Activated CD4-positive, alpha-beta T cell treated with anti-CD3 and anti-CD28 coated beads for 36 hours (primary cell): ENCODE measurements around the gene FAM107B. TPM values are rescaled to one million over a fixed set of nuclear protein-coding genes. Genes with fewer than 3 reads are reported as not detected.
"Not testable (repeated sequence)": the region's sequence is repeated elsewhere in the genome, so short reads cannot be mapped to it uniquely, and the experiment has no call there.

ENCODE experiments used
- ATAC-seq: fragments of 200-7000 bp; cut with Tn5 transposase; one replicate; pipeline ENCODE4 v1.10.0; 2021; ENCODE audit warnings: mild to moderate bottlenecking, moderate library complexity
- CTCF ChIA-PET: fragments of 350-600 bp; sonication (Branson Sonifier 250); formaldehyde crosslinking; loops from one replicate; lab custom pipeline; 2021; ENCODE audit warnings: antibody characterized with exemption; lab: Charles Lee
- POLR2A ChIA-PET: fragments of 350-600 bp; sonication (Branson Sonifier 250); formaldehyde crosslinking; loops from one replicate; lab custom pipeline; 2021; ENCODE audit warnings: antibody characterized with exemption, inconsistent platforms; lab: Charles Lee
- DNase-seq: peaks from one replicate; pipeline ENCODE4 v3.0.0-alpha.2; 2020
- H3K27ac Mint-ChIP-seq: one replicate; pipeline ENCODE4 v1.8.0; 2021; ENCODE audit warnings: mixed read lengths
- H3K27me3 Mint-ChIP-seq: one replicate; pipeline ENCODE4 v1.8.0; 2021; ENCODE audit warnings: mixed read lengths
- H3K36me3 Mint-ChIP-seq: one replicate; pipeline ENCODE4 v1.8.0; 2021; ENCODE audit warnings: low read depth, mixed read lengths
- H3K4me1 Mint-ChIP-seq: one replicate; pipeline ENCODE4 v1.8.0; 2021; ENCODE audit warnings: mixed read lengths
- H3K4me3 Mint-ChIP-seq: one replicate; pipeline ENCODE4 v1.8.0; 2021; ENCODE audit warnings: mild to moderate bottlenecking, moderate library complexity, mixed read lengths
- H3K9me3 Mint-ChIP-seq: one replicate; pipeline ENCODE4 v1.8.0; 2021; ENCODE audit warnings: low read depth, mixed read lengths
- intact Hi-C, 2 experiments: fragments of 100-400 bp; cut with DNase I in 1 of 2; cut with micrococcal nuclease in 1 of 2; formaldehyde crosslinking; loops; one replicate each; pipeline versions ENCODE4 v1.14.2 to v1.15.1; 2022 to 2024; cut with DNase I, micrococcal nuclease
- total RNA-seq, 2 experiments: library from RNA; stranded (reverse); gene quantifications; one replicate each; pipeline ENCODE4 v1.2.3, GENCODE V29; 2021

The FAM107B gene
- total RNA-seq, 2 experiments from 2014 or later, result 126 to 148 TPM

GRCh38 chr10:14688606-14689005 is 86.1 kb downstream of the FAM107B start:
- no peak for ATAC-seq
- no peak for DNase-seq
- Mint-ChIP-seq H3K27me3 (no peaks in the 10 kb centered on the region), H3K9me3 (no peaks in the 10 kb centered on the region), H3K4me1 (peaks cover 27% of the 10 kb centered on the region), H3K27ac (no peak overlapping the region), H3K36me3 (no peaks in the 10 kb centered on the region), H3K4me3 (no peak overlapping the region)
- ChIA-PET CTCF (no interaction called here), POLR2A (interaction anchor here (0.6 kb wide), 1 partner anchor 132 kb away, joined by 4 read pairs; no protein-coding TSS in a partner anchor)
- intact Hi-C loops, result no loop called here

GRCh38 chr10:14688189-14688588 is 86.5 kb downstream of the FAM107B start:
- H3K4me1 Mint-ChIP-seq, result peaks cover 29% of the 10 kb centered on the region
- H3K27me3 Mint-ChIP-seq, DNase-seq, H3K27ac Mint-ChIP-seq, CTCF ChIA-PET, POLR2A ChIA-PET, intact Hi-C loops, H3K36me3 Mint-ChIP-seq, ATAC-seq, H3K9me3 Mint-ChIP-seq, H3K4me3 Mint-ChIP-seq: not testable (repeated sequence)

GRCh38 chr10:14687340-14687739 is 87.4 kb downstream of the FAM107B start:
- H3K27me3 Mint-ChIP-seq, result no peaks in the 10 kb centered on the region
- ATAC-seq (no peak), DNase-seq (no peak)
- CTCF ChIA-PET, result interaction anchor here (0.8 to 1.4 kb wide), 2 partner anchors 10 to 126 kb away, joined by 3 to 4 read pairs; no protein-coding TSS in a partner anchor
- no peaks in the 10 kb centered on the region for H3K9me3 Mint-ChIP-seq
- POLR2A ChIA-PET, result interaction anchor here (1.0 kb wide), 1 partner anchor 150 kb away, joined by 4 read pairs; the partner anchor contains the start of gene CDNF
- H3K4me1 Mint-ChIP-seq, result peaks cover 29% of the 10 kb centered on the region
- intact Hi-C loops, result no loop called here
- H3K4me3 Mint-ChIP-seq, result no peak overlapping the region
- no peak overlapping the region for H3K27ac Mint-ChIP-seq
- no peaks in the 10 kb centered on the region for H3K36me3 Mint-ChIP-seq

- H3K36me3 Mint-ChIP-seq, result no peaks in the 10 kb centered on the region
- ATAC-seq (peak; percentile 94), DNase-seq (peak; percentile 29)
- H3K4me1 Mint-ChIP-seq, result peaks cover 27% of the 10 kb centered on the region
- H3K27ac Mint-ChIP-seq, result no peak overlapping the region
- ChIA-PET CTCF (interaction anchor here (0.5 to 1.4 kb wide), 2 partner anchors 9 to 12 kb away, joined by 3 to 4 read pairs; no protein-coding TSS in a partner anchor), POLR2A (interaction anchor here (0.6 to 1.0 kb wide), 3 partner anchors 19 to 1003 kb away, joined by 3 to 5 read pairs (median 4); partner anchors contain the start of gene CDNF)
- H3K4me3 Mint-ChIP-seq, result no peak overlapping the region
- intact Hi-C loops, result no loop called here
- no peaks in the 10 kb centered on the region for H3K27me3 Mint-ChIP-seq
- no peaks in the 10 kb centered on the region for H3K9me3 Mint-ChIP-seq
Observed at GRCh38 chr10:14686356-14686755, 88.3 kb downstream of the FAM107B start.

GRCh38 chr10:14684354-14684753 is 90.3 kb downstream of the FAM107B start:
- Mint-ChIP-seq H3K4me3 (no peak overlapping the region), H3K27ac (no peak overlapping the region), H3K36me3 (no peaks in the 10 kb centered on the region), H3K9me3 (no peaks in the 10 kb centered on the region), H3K27me3 (no peaks in the 10 kb centered on the region), H3K4me1 (peaks cover 25% of the 10 kb centered on the region)
- DNase-seq (no peak), ATAC-seq (no peak)
- intact Hi-C loops, result no loop called here
- CTCF ChIA-PET, result interaction anchor here (0.5 kb wide), 1 partner anchor 43 kb away, joined by 3 read pairs; no protein-coding TSS in a partner anchor
- POLR2A ChIA-PET, result no interaction called here

GRCh38 chr10:14683256-14683655 is 91.4 kb downstream of the FAM107B start:
- no peak for DNase-seq
- ChIA-PET POLR2A (no interaction called here), CTCF (interaction anchor here (0.6 kb wide), 1 partner anchor 131 kb away, joined by 3 read pairs; no protein-coding TSS in a partner anchor)
- no peak overlapping the region for H3K4me3 Mint-ChIP-seq
- no peaks in the 10 kb centered on the region for H3K9me3 Mint-ChIP-seq
- no peak overlapping the region for H3K27ac Mint-ChIP-seq
- no peak for ATAC-seq
- peaks cover 25% of the 10 kb centered on the region for H3K4me1 Mint-ChIP-seq
- intact Hi-C loops, result no loop called here
- H3K27me3 Mint-ChIP-seq, result no peaks in the 10 kb centered on the region
- H3K36me3 Mint-ChIP-seq, result no peaks in the 10 kb centered on the region

GRCh38 chr10:14681802-14682201 is 92.9 kb downstream of the FAM107B start:
- DNase-seq (no peak), ATAC-seq (no peak)
- ChIA-PET CTCF (no interaction called here), POLR2A (no interaction called here)
- Mint-ChIP-seq H3K27ac (no peak overlapping the region), H3K4me3 (no peak overlapping the region), H3K9me3 (no peaks in the 10 kb centered on the region), H3K4me1 (peaks cover 22% of the 10 kb centered on the region), H3K36me3 (no peaks in the 10 kb centered on the region), H3K27me3 (no peaks in the 10 kb centered on the region)
- intact Hi-C loops, result no loop called here

GRCh38 chr10:14681305-14681704 is 93.4 kb downstream of the FAM107B start:
- ATAC-seq (no peak), DNase-seq (no peak)
- no peaks in the 10 kb centered on the region for H3K27me3 Mint-ChIP-seq
- no peaks in the 10 kb centered on the region for H3K9me3 Mint-ChIP-seq
- intact Hi-C loops, result no loop called here
- no peak overlapping the region for H3K27ac Mint-ChIP-seq
- H3K36me3 Mint-ChIP-seq, result no peaks in the 10 kb centered on the region
- CTCF ChIA-PET, result interaction anchor here (0.5 kb wide), 1 partner anchor 33 kb away, joined by 4 read pairs; no protein-coding TSS in a partner anchor
- H3K4me3 Mint-ChIP-seq, result no peak overlapping the region
- H3K4me1 Mint-ChIP-seq, result peaks cover 19% of the 10 kb centered on the region
- POLR2A ChIA-PET, result no interaction called here

GRCh38 chr10:14678637-14679036 is 96.1 kb downstream of the FAM107B start:
- ATAC-seq (peak; percentile 88), DNase-seq (peak; percentile 45)
- no peaks in the 10 kb centered on the region for H3K36me3 Mint-ChIP-seq
- H3K4me3 Mint-ChIP-seq, result no peak overlapping the region
- H3K27ac Mint-ChIP-seq, result no peak overlapping the region
- H3K4me1 Mint-ChIP-seq, result peaks cover 10% of the 10 kb centered on the region
- CTCF ChIA-PET, result no interaction called here
- no peaks in the 10 kb centered on the region for H3K27me3 Mint-ChIP-seq
- intact Hi-C loops, result no loop called here
- POLR2A ChIA-PET, result interaction anchor here (0.5 kb wide), 1 partner anchor 757 kb away, joined by 3 read pairs; no protein-coding TSS in a partner anchor
- H3K9me3 Mint-ChIP-seq, result no peaks in the 10 kb centered on the region

GRCh38 chr10:14676732-14677131 is 98.0 kb downstream of the FAM107B start:
- Mint-ChIP-seq H3K4me1 (peaks cover 6% of the 10 kb centered on the region), H3K27ac (no peak overlapping the region), H3K4me3 (no peak overlapping the region), H3K9me3 (no peaks in the 10 kb centered on the region), H3K36me3 (no peaks in the 10 kb centered on the region), H3K27me3 (no peaks in the 10 kb centered on the region)
- ChIA-PET POLR2A (no interaction called here), CTCF (interaction anchor here (0.6 to 1.4 kb wide), 2 partner anchors 10 to 136 kb away, joined by 3 to 4 read pairs; no protein-coding TSS in a partner anchor)
- ATAC-seq, result no peak
- intact Hi-C loops, result no loop called here
- DNase-seq, result no peak

- POLR2A ChIA-PET, result interaction anchor here (0.6 kb wide), 1 partner anchor 968 kb away, joined by 5 read pairs; no protein-coding TSS in a partner anchor
- intact Hi-C loops, result no loop called here
- Mint-ChIP-seq H3K9me3 (no peaks in the 10 kb centered on the region), H3K4me3 (no peak overlapping the region), H3K27me3 (no peaks in the 10 kb centered on the region), H3K27ac (no peak overlapping the region), H3K4me1 (peaks cover 7% of the 10 kb centered on the region), H3K36me3 (no peaks in the 10 kb centered on the region)
- DNase-seq (no peak), ATAC-seq (no peak)
- CTCF ChIA-PET, result no interaction called here
Observed at GRCh38 chr10:14674376-14675050, 100.2 kb downstream of the FAM107B start.
